Astrocyte of the cerebellum (primary cell): ENCODE data around the gene VPS52.

Experiments used
- DNase-seq: peaks from one replicate; pipeline ENCODE4 v3.0.0-alpha.2; 2011; ENCODE audit warnings: low read depth
- H3K4me3 ChIP-seq: 2 replicates; pipeline ENCODE4 v1.5.1; 2011; ENCODE audit warnings: mild to moderate bottlenecking, low read depth, low read length, moderate library complexity
- CTCF ChIP-seq: IDR thresholded peaks from 2 replicates; pipeline ENCODE4 v1.5.1; 2012; ENCODE audit warnings: low read length, low read depth, moderate library complexity, mild to moderate bottlenecking; ENCODE audit errors: missing control alignments
- in situ Hi-C: cut with HindIII; loops from 2 replicates; pipeline ENCODE4 v1.10.0; 2017; ENCODE audit warnings: low sequenced_read_pairs

The VPS52 gene

GRCh38 chr6:33205191-33206026 lies 66.3 kb downstream of the VPS52 start:
- no peak for DNase-seq
- in situ Hi-C loops = no loop called here
- no peak for TF ChIP-seq CTCF
- peak overlapping the region; percentile 72 for H3K4me3 ChIP-seq

GRCh38 chr6:33204415-33205190 lies 67.1 kb downstream of the VPS52 start, which contains the start of gene HSD17B8:
Gene HSD17B8, plus strand, starts transcription at chr6:33204655. Its CDS starts 14 bp downstream, at chr6:33204669.
- peak within 1 kb of the TSS; percentile 72 for H3K4me3 ChIP-seq
- no peak for TF ChIP-seq CTCF
- peak; percentile 80 for DNase-seq
- in situ Hi-C loops = no loop called here

- TF ChIP-seq CTCF = no peak
- H3K4me3 ChIP-seq = peak overlapping the region; percentile 72
These were observed 67.6 kb downstream of the VPS52 start for GRCh38 chr6:33204165-33204414.

DNA sequence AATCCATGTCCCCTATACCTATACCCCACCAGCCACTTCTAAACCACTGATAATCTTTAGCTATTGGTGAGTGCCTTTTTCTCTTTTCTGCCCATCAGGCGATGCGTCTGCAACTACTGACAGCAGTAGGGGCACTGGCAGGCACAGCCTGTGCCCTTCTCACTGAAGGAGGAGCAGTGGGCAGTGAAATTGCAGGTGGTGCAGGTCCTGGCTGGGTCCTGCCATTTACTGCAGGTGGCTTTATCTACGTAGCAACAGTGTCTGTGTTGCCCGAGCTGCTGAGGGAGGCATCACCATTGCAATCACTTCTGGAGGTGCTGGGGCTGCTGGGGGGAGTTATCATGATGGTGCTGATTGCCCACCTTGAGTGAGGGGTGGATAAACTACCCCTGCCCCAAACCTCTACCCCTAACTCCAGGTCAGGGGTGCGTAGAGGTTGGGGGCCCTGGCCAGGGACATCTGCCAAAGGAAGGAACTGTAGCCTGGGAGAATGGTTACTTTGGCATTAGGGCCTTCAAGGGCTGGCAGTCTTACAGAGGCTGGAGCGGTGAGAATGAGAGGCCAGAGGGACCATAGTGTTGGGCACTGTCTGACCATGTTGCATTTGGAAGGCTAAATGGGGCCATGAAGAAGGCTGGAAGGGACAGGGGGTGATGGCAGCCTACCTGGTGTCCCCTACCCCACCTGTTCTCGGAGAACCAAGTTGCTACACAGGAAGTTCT lies 68.1 kb downstream of the VPS52 start:
- no peak for TF ChIP-seq CTCF
- no peak for DNase-seq
- no peak overlapping the region for H3K4me3 ChIP-seq
- in situ Hi-C loops = no loop called here

More at GRCh38 chr6:33204165-33204414, 67.6 kb downstream of the VPS52 start:
- in situ Hi-C loops = no loop called here
- no peak for DNase-seq

DNA sequence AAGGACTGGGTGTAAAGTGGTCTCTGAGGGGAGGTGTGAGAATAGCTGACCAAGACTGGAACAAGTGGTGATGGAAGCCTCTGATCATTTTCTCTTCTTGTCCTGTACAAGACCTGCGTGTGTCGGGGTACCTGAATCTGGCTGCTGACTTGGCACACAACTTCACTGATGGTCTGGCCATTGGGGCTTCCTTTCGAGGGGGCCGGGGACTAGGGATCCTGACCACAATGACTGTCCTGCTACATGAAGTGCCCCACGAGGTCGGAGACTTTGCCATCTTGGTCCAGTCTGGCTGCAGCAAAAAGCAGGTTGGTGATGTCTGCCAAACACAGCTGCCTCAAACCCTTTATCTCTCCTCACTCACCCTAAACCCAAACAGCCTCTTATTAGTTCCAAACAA lies 68.9 kb downstream of the VPS52 start:
- in situ Hi-C loops = no loop called here
- no peak overlapping the region for H3K4me3 ChIP-seq
- no peak for TF ChIP-seq CTCF
- DNase-seq = no peak

- in situ Hi-C loops = no loop called here
- peak overlapping the region; percentile 79 for H3K4me3 ChIP-seq
- no peak for TF ChIP-seq CTCF
- no peak for DNase-seq
These were observed 69.7 kb downstream of the VPS52 start for GRCh38 chr6:33201935-33202334.
